ENCODE results near the gene CFAP57. TPM values are rescaled to one million over a fixed set of nuclear protein-coding genes. Genes with fewer than 3 reads are reported as not detected.
"Not testable (repeated sequence)": the region's sequence is repeated elsewhere in the genome, so short reads cannot be mapped to it uniquely, and the experiment has no call there.

CFAP57 gene
- under 1 TPM; 0.09 TPM for total RNA-seq

DNA sequence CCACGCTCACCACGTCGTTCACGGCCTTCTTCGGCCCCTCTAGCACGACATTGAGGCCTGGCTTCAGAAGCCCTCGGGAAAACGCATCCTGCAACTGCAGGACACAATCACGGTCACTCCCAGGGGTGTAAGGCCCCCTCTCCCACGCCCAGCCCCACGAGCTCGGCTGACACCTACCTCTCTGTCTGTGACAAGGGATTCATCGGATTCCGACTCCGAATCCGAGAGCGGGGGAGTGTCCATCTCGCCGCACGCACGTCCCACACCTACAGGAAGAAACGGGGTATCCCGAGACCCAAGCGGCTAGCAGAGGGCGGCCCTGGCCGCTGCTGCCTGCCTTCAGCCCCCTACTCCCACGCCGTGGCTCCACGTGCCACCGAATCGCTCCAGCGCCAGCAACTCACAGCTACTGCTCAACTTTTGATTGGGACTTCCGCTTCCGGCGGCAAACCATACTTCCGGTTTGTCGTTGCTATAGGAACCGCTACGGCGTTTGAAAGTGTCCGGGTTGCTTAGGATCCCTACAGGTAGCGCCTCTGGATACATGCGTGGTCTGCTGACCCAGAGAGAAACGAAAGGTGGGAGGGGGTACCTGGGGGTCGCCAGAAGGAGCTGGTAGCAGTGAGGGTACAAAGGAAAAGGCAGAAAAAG, at the start of gene CFAP57, which contains the start of gene EBNA1BP2:
TSS of gene CFAP57 (plus strand) at position 455 of the 651 bp plus-strand sequence. CDS start 424 bp downstream, outside the sequence.
TSS of gene EBNA1BP2 (minus strand) at position 415 of the 651 bp plus-strand sequence. CDS start at position 243, 172 bp downstream.
- no peaks in the 10 kb centered on the region for H3K9me3 Mint-ChIP-seq (ENCODE audit: low read depth)
- peak within 1 kb of the TSS; percentile 93 for H3K4me3 Mint-ChIP-seq
- H3K36me3 Mint-ChIP-seq = peaks cover 27% of the 10 kb centered on the region
- H3K27ac Mint-ChIP-seq = peak within 1 kb of the TSS; percentile 90
- CTCF ChIA-PET = interaction anchor here (0.7 to 2.3 kb wide), 3 partner anchors 55 to 405 kb away, joined by 3 to 6 read pairs (median 3); partner anchors contain the start of genes C1orf50 and P3H1
- ATAC-seq (peak; percentile 87), DNase-seq (peak; percentile 96)
- peaks cover 24% of the 10 kb centered on the region for H3K27me3 Mint-ChIP-seq
- H3K4me1 Mint-ChIP-seq = peaks cover 28% of the 10 kb centered on the region

DNA sequence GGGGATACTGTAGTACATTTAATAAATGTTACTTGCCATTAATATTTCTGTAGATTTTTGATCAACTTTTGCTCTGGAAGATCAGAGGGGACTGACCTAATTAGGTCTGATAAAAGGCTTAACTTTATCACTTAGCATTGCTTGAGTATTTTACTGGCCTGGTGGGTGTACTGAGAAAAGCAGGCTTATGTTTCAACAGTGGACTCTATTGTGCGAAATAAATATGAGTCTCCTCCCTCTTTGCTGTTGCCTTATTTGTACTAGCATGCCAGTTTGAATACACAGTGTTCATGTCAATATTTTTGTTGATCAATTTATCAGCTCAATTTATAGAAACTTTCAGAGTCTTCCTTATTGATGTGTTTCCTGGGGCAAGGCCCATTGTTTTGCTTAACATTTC, 49.1 kb upstream of the CFAP57 start:
- DNase-seq (no peak), ATAC-seq (no peak)
- CTCF ChIA-PET = no interaction called here
- Mint-ChIP-seq H3K4me1 (no peaks in the 10 kb centered on the region), H3K4me3 (no peak overlapping the region), H3K9me3 (ENCODE audit: low read depth) (no peaks in the 10 kb centered on the region), H3K27me3 (peaks cover 36% of the 10 kb centered on the region), H3K27ac (no peak overlapping the region), H3K36me3 (no peaks in the 10 kb centered on the region)

DNA sequence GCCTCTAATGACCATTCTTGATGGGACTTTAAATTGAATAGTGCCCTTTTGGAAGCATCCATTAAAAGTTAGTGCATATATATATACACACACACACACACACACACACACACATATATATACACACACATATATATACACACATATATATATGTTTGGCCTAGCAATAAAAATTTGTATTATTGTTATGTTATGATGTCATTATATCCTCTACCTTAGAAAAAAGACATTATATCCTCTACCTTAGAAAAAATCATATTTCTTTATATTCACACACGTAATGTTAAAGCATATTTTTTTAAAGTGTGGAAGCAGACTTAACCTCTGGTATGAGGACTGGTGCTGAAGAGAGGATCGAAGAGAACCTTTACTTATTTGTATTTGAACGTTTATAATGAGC, 43.3 kb upstream of the CFAP57 start:
- no peak overlapping the region for H3K4me3 Mint-ChIP-seq
- no peaks in the 10 kb centered on the region for H3K9me3 Mint-ChIP-seq (ENCODE audit: low read depth)
- H3K4me1 Mint-ChIP-seq = no peaks in the 10 kb centered on the region
- DNase-seq (no peak), ATAC-seq (no peak)
- peaks cover 46% of the 10 kb centered on the region for H3K27me3 Mint-ChIP-seq
- H3K36me3 Mint-ChIP-seq = no peaks in the 10 kb centered on the region
- CTCF ChIA-PET = no interaction called here
- no peak overlapping the region for H3K27ac Mint-ChIP-seq

DNA sequence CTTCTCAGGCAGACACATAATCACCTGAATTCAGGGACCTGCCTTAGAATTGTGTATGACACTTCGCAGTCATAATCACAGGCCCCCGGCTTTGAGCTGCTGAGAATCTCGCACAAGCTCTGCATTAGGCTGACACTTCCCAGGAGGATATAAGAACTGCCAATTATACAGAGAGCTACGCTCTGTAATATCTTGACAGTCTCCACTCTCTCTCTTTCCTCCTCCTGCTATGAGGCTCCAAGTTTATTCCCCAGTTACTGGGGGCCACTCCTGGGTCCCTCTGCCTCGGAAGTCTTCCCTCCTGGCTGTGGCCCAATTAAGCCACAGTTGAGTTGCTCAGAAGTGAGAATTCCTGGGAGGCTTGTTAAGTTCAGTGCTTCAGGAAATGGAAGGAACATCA, 42.7 kb upstream of the CFAP57 start:
- ATAC-seq (no peak), DNase-seq (no peak)
- H3K4me1 Mint-ChIP-seq = no peaks in the 10 kb centered on the region
- H3K27me3 Mint-ChIP-seq = peaks cover 47% of the 10 kb centered on the region
- H3K4me3 Mint-ChIP-seq = no peak overlapping the region
- no peak overlapping the region for H3K27ac Mint-ChIP-seq
- no peaks in the 10 kb centered on the region for H3K36me3 Mint-ChIP-seq
- CTCF ChIA-PET = no interaction called here
- no peaks in the 10 kb centered on the region for H3K9me3 Mint-ChIP-seq (ENCODE audit: low read depth)

DNA sequence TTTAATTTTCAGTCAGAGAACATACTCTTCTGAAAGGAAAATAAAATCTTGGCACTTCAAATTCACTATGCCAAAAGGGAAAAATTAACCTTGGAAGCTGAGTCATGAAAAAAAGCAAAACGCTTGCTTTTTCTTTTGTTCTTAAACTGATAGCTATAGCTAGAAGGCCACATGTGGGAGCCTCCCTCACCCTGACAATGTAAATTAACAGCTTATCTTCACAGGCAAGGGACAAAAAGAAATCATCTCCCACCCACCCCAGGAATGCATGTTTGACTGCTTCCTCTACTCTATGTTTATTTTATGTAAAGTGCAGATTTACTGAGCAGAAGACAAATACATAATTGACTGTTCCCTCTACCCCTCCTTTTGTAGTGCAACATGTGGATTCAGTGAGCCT, 38.1 kb upstream of the CFAP57 start:
- H3K9me3 Mint-ChIP-seq (ENCODE audit: low read depth) = no peaks in the 10 kb centered on the region
- peaks cover 35% of the 10 kb centered on the region for H3K27me3 Mint-ChIP-seq
- H3K4me3 Mint-ChIP-seq = no peak overlapping the region
- DNase-seq (no peak), ATAC-seq (no peak)
- H3K4me1 Mint-ChIP-seq = no peaks in the 10 kb centered on the region
- CTCF ChIA-PET = no interaction called here
- no peak overlapping the region for H3K27ac Mint-ChIP-seq
- no peaks in the 10 kb centered on the region for H3K36me3 Mint-ChIP-seq

DNA sequence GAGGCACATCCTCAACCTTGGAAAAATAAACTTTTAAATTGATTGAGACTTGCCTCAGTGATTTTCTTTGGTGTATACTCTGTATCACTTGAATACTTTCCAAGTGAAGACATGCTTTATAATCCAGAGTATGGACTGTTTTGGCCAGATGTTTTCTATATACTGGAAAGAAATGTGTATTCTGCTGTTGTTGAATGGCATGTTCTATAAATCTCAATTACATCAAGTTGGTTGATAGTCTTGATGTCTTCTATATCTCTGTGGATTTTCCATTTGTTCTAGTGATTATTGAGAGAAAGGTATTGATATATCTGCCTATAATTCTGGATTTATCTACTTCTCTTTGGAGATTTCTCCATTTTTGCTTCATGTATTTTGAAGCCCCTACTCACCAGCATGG, 37.5 kb upstream of the CFAP57 start:
- no peak for ATAC-seq
- Mint-ChIP-seq H3K36me3 (no peaks in the 10 kb centered on the region), H3K4me3 (no peak overlapping the region), H3K4me1 (no peaks in the 10 kb centered on the region), H3K27me3 (peaks cover 35% of the 10 kb centered on the region), H3K9me3 (ENCODE audit: low read depth) (no peaks in the 10 kb centered on the region), H3K27ac (no peak overlapping the region)
- DNase-seq = no peak
- CTCF ChIA-PET = no interaction called here

DNA sequence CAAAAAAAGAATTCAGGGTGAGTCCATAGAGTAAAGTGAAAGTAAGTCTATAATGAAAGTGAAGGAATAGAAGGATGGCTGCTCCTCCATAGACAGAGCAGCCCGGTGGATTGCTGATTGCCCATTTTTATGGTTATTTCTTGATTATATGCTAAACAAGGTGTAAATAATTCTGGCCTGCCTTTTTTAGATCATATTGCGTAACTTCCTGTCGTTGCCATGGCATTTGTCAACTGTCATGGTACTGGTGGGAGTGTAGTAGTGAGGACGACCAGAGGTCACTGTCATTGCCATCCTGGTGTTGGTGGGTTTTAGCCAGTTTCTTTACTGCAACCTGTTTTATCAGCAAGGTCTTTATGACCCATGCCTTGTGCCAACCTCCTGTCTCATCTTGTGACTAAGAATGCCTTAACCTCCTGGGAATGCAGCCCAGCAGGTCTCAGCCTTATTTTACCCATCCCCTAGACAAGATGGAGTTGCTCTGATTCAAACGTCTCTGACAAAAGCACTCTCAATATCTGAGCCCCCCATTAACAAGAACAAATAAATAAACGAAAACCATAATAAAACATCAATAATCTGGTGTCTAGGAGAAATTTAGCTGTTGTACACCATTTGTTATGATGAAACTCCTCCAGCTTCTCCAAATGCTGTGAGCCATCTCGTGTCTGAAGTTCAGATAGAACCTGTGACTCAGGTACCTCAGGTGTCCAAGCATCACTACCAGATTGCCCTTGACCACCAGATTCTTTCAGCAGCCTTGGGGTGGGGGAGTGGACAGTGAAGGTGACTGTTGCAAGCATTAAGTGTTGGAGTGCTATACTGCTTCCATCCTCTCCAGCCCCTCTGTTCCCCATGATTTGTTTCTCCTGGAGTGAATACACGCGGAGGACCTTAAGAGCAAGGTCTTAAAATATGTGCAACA, 36.0 kb upstream of the CFAP57 start:
- Mint-ChIP-seq H3K27me3 (peaks cover 31% of the 10 kb centered on the region), H3K9me3 (ENCODE audit: low read depth) (no peaks in the 10 kb centered on the region), H3K4me3 (no peak overlapping the region), H3K36me3 (no peaks in the 10 kb centered on the region), H3K27ac (no peak overlapping the region), H3K4me1 (no peaks in the 10 kb centered on the region)
- ATAC-seq (no peak), DNase-seq (no peak)
- CTCF ChIA-PET = no interaction called here

DNA sequence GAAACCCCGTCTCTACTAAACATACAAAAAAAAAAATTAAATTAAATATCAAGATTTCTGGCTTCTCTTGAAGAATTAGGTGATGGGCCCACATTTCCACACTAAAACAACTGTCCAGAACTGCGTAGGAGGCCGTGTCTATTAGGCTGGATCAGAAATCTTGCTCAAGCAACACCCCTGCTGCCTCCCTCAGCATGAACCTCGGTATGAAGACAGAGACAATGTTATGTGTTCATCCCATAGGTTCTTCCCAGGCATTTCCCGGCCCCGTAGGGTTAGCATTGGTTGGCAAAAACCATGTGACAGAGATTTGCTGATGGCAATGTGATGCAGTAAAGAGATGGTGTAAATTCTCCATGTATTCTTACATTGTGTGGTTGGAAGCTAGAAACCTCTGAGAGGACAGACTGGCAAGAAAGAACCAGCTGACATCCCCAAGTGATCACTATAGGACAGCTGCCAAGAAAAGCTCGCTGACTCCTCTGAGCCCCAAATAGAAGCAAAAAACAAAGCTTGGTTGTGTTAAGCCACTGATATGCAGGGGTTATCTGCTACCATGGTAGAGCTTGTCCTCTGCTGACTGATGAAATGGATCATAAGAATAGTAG, 34.6 kb upstream of the CFAP57 start:
- no peak for ATAC-seq
- Mint-ChIP-seq H3K4me3 (no peak overlapping the region), H3K4me1 (no peaks in the 10 kb centered on the region), H3K9me3 (ENCODE audit: low read depth) (no peaks in the 10 kb centered on the region), H3K27me3 (peaks cover 37% of the 10 kb centered on the region), H3K27ac (no peak overlapping the region), H3K36me3 (no peaks in the 10 kb centered on the region)
- DNase-seq = no peak
- CTCF ChIA-PET = no interaction called here

DNA sequence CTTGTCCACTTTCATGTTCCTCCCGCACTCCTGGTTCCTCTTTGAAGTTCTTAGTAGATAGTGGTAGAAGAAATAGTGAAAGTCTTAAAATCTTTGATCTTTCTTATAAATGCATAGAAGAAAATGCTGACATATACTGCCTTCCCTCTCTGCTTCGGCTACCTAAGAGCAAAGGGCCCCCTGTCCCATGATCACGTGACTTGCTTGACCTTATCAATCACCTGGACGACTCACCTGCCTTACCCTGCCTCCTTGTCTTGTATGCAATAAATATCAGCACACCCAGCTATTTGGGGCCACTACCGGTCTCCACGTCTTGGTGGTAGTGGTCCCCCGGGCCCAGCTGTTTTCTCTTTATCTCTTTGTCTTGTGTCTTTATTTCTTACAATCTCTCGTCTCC, 32.8 kb upstream of the CFAP57 start:
- H3K36me3 Mint-ChIP-seq; ATAC-seq; H3K4me1 Mint-ChIP-seq; H3K27ac Mint-ChIP-seq; CTCF ChIA-PET; H3K9me3 Mint-ChIP-seq (ENCODE audit: low read depth); H3K4me3 Mint-ChIP-seq; DNase-seq: not testable (repeated sequence)
- H3K27me3 Mint-ChIP-seq = peaks cover 36% of the 10 kb centered on the region

DNA sequence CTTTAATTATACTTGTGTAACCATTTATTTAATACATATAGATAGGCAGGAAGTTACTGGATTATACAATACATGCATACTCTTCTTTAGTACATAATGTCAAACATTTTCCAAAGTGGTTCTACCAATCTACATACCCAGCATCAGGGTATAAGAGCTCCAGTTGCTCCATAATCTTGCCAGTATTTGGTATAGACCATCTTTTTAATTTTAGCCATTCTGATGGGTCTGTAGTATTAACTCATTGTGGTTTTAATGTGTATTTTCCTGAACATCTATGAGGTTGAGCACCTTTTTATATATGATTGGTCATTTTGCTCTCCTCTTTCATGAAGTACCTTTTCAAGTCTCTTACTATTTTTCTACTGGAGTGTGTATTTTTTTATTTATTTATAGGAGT, 32.1 kb upstream of the CFAP57 start:
- ATAC-seq = no peak
- no peak for DNase-seq
- no peaks in the 10 kb centered on the region for H3K36me3 Mint-ChIP-seq
- no peaks in the 10 kb centered on the region for H3K4me1 Mint-ChIP-seq
- H3K27me3 Mint-ChIP-seq = peaks cover 36% of the 10 kb centered on the region
- H3K9me3 Mint-ChIP-seq (ENCODE audit: low read depth) = no peaks in the 10 kb centered on the region
- H3K27ac Mint-ChIP-seq = no peak overlapping the region
- no peak overlapping the region for H3K4me3 Mint-ChIP-seq
- CTCF ChIA-PET = no interaction called here

DNA sequence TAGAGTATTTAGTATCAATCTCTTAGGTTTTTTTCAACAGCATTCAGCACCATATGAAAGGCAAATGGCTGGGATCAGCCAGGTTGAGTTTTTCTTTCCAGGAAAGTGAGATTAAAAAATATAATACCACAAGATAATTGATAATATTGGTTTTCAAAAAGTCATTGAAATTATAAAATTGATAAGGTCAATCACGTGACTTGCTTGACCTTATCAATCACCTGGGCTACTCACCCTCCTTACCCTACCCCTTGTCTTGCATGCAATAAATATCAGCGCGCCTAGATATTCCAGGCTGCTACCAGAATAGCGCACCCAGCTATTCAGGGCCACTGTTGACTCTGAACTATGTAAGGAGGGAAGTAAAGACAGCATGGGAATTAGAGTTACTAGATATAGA, 31.5 kb upstream of the CFAP57 start:
- ATAC-seq (no peak), DNase-seq (no peak)
- no peaks in the 10 kb centered on the region for H3K9me3 Mint-ChIP-seq (ENCODE audit: low read depth)
- H3K36me3 Mint-ChIP-seq = no peaks in the 10 kb centered on the region
- peaks cover 41% of the 10 kb centered on the region for H3K27me3 Mint-ChIP-seq
- no peaks in the 10 kb centered on the region for H3K4me1 Mint-ChIP-seq
- H3K27ac Mint-ChIP-seq = no peak overlapping the region
- CTCF ChIA-PET = no interaction called here
- no peak overlapping the region for H3K4me3 Mint-ChIP-seq

DNA sequence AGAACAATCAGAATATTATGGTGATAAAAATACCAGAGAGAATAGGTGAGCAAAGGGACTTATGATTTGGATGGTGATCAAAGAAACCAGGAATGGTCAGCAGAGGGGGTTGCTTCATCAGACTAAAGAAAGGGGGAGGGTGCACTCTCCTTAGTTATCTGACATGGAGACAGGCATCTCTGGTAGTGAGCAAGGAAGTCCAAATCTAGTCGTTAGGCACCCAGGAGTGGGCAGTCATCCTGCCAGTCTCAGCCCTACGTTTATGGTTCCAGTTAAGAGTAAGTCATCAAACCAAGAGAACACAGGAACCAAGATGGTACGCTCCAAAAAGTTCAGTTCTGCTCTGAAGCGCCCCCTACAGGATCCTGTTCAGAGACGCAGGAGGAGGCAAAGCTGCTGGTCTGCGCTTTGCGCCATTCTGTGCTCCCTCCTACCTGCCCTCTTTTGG, 28.7 kb upstream of the CFAP57 start:
- H3K4me3 Mint-ChIP-seq = no peak overlapping the region
- DNase-seq = no peak
- CTCF ChIA-PET = no interaction called here
- no peaks in the 10 kb centered on the region for H3K36me3 Mint-ChIP-seq
- H3K9me3 Mint-ChIP-seq (ENCODE audit: low read depth) = no peaks in the 10 kb centered on the region
- peaks cover 64% of the 10 kb centered on the region for H3K27me3 Mint-ChIP-seq
- no peak overlapping the region for H3K27ac Mint-ChIP-seq
- peaks cover 4% of the 10 kb centered on the region for H3K4me1 Mint-ChIP-seq
- ATAC-seq = no peak

DNA sequence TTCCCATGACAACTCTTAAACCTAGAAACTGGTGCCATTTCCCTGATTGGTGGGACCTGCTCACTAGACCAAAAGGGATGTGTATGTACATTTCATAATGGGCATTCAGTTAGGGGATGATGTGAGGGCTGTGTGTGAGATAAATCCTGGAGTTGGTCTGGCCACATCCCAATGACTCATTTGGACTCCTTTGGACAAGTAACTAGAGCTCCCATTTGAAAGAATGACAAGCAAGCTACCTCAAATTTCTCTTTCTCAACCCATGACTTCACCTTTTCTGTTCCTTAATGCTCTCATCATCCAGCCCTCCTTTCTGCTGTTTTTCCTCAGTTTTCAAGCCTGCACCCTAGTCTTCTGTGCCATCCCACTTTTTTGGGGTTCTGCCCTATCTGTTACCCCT, 27.9 kb upstream of the CFAP57 start:
- no peaks in the 10 kb centered on the region for H3K36me3 Mint-ChIP-seq
- H3K4me3 Mint-ChIP-seq = no peak overlapping the region
- H3K4me1 Mint-ChIP-seq = peaks cover 7% of the 10 kb centered on the region
- DNase-seq (no peak), ATAC-seq (no peak)
- no peak overlapping the region for H3K27ac Mint-ChIP-seq
- CTCF ChIA-PET = interaction anchor here (0.7 kb wide), 1 partner anchor 222 kb away, joined by 3 read pairs; no protein-coding TSS in a partner anchor
- H3K9me3 Mint-ChIP-seq (ENCODE audit: low read depth) = no peaks in the 10 kb centered on the region
- peaks cover 71% of the 10 kb centered on the region for H3K27me3 Mint-ChIP-seq
